HG02840 (cell line): ENCODE data around the gene CBY1.

ENCODE experiments used
- ATAC-seq: cut with Tn5 transposase; IDR thresholded peaks from one replicate; pipeline ENCODE4 v1.9.1; 2021; ENCODE audit warnings: mild to moderate bottlenecking, moderate library complexity, moderate number of reproducible peaks; ENCODE audit not compliant: unreplicated experiment, low FRiP score

Gene CBY1

DNA sequence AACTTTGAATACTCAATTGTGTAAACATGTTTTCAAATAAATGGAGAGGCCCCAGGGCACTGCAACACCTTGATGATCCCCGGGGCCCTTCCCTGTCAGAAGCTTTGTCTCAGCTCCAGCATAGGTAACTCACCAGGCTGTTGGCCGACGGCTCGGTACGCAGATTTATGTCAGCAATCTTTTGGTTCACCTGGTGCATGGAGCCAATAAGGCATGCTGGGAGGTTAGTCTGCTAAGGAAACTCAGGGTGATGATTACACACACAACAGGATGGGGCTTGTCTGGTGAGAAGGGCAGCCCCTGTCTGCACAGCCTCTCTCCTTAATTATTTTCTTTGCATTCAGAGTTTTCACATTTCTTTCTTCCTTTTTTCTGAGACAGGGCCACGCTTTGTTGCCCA lies 11.0 kb upstream of the CBY1 start:
- no peak for ATAC-seq

DNA sequence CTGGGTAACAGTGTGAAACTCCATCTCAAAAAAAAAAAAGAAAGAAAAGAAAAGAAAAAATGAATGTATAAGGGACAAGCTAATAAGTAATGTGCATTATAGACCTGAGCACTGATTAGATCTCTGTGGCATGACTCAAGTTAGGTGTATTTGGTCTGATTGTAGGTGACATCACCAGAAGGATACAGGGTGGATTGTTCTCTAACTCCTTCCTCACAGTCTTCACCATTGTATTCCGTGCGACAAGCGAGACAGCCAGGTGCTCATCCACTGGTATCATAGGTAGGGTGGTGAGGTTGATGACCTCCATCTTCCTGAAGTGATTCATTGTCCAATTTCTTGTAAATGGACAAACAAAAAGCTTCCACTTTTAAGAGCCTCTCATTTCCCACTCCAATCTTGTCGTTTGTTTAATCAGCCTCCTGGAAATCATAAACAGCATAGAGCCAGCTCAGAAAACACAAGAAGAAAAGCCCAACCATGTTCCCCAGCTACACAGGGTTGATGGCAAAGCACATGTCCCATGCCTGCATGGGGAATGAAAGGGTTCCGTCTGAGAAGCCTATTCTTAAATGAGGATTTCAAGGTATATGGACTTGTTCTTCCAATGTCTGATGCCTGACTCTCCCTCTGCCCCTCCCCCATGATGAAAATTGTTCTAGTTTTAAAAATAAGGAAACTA lies 6.5 kb upstream of the CBY1 start:
- no peak for ATAC-seq

GRCh38 chr22:38652859-38653258 lies 3.6 kb upstream of the CBY1 start:
- no peak for ATAC-seq

GRCh38 chr22:38653741-38654140 lies 2.7 kb upstream of the CBY1 start:
- no peak for ATAC-seq

GRCh38 chr22:38655519-38656255 lies 751 bp upstream of the CBY1 start:
- ATAC-seq: peak; percentile 17

DNA sequence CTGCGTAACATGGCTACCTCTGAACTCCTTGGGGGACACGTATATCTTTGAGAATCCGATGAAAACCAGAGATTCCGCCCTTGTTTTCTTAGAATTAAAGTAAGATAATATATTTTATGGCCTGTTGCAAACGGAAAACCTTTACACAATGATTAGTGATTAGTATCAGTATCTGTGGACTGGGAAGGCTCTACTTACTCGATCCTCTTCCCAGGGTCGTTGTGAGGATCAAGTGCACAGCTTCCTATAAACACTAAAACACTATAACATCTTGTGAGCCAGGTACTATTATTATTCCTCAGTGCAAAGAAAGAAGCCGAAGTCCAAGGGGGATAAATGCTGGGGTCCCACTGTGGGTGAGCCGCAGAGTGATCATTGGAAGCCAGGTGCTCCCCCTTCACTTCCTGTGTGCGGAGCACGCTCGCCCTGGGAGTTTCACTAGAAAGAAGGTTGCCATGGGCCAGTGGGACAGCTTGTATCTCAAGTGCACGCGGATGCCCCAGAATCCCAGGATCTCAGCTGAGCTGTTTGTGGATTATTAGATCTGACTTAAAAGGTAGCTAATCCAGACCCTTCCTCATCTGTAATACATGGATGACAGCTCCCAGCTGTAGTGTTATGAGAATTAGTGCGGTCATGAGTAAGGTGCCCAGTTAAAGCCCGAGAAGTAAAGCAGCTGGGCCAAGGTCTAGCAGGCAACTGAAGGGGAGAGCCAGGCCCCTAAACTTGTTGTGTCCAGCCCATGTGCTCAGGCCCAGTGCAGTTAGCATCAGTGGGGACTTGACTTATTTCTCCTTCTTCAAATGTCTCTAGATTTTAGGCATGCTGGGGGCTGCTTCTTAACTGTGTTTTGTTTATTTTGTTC lies 839 bp downstream of the CBY1 start:
- no peak for ATAC-seq

DNA sequence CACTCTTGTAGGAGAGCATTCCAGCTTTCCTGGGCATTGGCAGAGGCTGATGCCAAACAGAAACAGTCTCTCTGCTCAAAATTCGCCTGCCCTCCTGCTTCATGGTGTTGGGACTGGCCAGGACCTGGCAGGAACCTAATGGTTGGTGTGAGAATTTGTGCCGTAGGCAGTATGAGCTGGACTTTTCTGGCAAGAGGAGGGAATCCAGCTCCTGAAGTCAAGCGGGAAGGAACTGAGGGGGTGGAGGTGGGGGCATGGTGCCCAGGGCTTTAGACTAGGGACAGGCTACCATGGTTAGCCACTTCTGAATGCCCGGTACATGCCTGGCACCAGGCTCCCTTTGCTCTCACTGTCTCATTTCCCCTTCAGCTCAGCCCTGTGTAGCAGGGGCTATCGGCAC lies 18.4 kb downstream of the CBY1 start:
- ATAC-seq: no peak

DNA sequence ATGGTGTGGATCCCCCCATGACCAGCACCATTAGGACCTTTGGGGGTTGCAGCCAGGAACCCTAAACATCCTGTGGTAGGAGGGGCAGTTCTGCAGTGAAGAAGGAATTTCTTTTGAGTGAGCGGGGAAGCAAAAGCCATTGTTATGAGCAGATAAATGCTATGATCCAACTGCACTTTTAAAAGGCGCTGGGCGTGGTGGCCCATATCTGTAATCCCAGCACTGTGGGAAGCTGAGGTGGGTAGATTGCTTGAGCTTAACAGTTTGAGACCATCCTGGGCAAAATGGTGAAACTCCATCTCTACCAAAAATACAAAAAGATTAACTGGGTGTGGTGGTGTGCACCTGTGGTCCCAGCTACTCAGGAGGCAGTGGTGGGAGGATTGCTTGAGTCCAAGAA lies 19.4 kb downstream of the CBY1 start:
- ATAC-seq: no peak

- peak; percentile 84 for ATAC-seq
Measured at GRCh38 chr22:38681582-38682335, 25.3 kb downstream of the CBY1 start, which contains the start of gene TOMM22. TOMM22 (plus strand) TSS chr22:38681957; CDS start chr22:38681979, 22 bp downstream.

DNA sequence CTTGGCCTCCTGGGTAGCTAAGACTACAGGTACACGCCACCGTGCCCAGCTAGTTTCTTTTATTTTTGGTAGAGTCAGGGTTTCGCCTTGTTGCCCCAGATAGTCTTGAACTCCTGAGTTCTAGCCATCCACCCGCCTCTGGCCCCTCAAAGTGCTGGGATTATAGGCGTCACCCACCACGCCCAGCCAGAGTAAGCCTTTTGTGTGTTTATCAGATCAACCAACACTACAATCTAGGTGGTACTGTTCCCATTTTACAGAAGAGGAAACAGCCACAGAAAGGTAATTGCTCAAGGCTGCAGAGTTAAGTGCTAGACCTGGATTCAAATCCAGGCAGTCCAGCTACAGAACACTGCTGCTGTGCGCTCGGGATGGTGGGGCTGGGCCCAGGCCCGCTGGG lies 28.5 kb downstream of the CBY1 start:
- ATAC-seq: no peak

GRCh38 chr22:38685761-38686160 lies 29.3 kb downstream of the CBY1 start:
- no peak for ATAC-seq

DNA sequence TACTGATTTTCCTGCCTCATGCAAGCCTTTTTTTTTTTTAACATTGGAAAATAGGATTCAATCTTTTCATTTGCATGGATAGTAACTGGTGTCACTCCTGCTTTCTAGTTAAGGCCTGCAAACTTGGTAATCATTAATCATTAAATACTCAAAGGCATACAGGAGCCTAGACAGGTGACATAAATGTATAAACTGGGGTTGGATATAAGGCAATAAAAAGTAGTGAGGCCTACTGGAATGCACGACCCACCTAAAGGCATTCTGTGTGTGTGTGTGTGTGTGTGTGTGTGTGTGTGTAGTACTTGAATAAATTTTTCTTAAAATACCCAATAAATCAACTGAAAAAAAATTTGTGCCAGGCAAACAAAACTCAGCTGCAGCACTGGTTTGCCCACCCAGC lies 33.2 kb downstream of the CBY1 start:
- no peak for ATAC-seq

DNA sequence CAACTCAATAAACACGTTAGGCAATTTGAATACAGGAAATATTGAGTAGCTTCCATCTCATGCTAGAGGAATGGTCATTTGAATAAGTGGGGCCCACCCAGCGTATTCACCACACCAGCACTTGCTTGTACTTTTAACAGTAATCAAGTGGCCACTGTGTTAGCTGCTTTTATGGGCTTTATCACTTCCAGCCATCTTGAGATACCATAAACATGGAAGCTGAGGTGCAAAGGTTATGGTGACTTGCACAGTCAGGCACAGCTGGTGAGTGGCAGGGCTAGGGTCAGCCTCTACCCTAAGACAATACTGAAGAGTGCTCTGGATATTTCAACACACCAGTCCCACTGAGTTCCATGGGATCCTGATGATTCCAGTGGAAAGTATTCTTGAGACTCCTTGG lies 37.6 kb downstream of the CBY1 start:
- no peak for ATAC-seq

DNA sequence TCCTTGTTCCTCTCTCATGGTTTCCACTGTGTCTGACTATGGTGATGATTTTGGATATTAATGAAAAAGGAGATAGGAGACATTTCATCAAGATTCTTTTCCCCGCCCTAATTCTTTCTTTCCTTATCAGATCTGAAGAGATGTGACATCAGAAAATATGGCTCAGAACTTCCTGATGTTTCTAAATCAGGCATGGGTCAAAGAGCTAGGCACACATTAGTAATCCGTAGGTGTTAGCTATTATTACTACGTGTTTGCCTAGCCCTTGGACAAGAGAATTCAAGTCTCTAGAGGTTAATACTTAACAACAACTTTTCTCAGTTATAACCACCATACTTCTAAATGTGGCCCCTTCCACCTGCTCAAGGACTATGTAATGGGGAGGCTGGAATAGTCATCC lies 38.5 kb downstream of the CBY1 start:
- ATAC-seq: no peak

DNA sequence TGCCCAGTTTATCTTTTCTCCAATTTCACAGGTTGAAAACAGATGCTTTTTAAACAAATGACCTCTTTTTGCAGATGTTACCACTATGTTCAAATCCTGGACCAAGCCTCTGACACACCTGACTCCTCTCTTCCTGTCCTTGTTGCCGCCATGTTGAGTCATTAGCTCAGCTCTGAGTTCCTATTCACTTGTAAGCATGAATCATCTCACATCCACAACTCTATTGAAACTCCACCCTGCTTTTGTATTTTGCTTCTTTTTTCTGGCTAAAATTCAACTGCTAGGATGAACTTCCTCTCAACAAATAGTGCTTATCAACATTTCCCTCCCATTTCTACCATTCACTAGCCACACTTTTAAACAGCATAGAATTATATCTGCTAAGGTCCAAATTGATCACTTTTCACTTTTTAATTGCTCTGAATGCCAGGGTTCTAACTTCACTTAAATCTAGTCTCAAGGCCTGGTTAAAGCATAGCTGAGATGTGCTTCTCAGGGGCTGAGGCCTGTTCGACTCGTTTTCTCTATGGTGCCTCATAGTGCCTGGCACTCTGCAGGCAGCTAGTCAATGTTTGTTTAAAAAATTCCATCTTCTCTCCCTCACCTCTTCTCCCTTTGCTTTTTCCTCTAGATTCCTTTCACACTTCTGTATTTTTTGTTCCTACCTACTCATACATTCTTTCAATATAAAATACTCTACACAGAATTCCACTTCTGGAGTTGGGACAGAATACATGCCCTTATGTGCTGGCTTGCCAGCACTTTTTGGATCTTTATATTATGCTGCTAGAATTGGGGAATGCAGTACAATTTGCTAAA lies 40.4 kb downstream of the CBY1 start:
- no peak for ATAC-seq

- no peak for ATAC-seq
Measured at GRCh38 chr22:38697425-38698089, 41.1 kb downstream of the CBY1 start.

DNA sequence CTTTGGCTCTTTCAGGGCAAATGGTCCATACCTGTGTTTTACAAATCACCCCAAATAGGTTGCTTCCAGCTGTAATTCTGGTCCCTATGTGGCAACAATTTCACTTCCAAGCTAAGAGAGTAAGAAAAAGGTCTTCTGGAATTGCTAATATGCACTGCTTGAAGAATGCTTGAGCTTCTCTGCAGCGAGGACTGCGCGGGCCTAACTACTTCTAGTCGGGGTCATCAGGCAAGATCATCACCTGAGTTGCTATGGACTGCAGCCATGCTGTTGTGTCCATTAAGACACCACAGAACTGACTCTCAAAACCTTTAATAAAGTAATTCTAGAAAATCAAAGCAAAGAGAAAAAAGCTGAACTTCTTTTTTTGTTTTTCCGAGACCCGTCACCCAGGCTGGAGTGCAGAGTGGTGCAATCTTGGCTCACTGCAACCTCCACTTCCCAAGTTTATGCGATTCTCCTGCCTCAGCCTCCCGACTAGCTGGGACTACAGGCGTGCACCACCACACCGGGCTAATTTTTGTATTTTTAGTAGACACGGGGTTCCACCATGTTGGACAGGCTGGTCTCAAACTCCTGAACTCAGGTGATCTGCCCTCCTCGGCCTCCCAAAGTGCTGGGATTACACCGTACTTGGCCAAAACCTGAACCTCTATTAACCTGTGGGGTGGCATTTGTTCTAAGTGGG lies 42.1 kb downstream of the CBY1 start:
- ATAC-seq: no peak

- ATAC-seq: no peak
Measured at GRCh38 chr22:38699143-38699542, 42.7 kb downstream of the CBY1 start.

- ATAC-seq: no peak
Measured at GRCh38 chr22:38699784-38700183, 43.3 kb downstream of the CBY1 start.
